Measurements from ENCODE around the gene CDKAL1. TPM values are rescaled to one million over a fixed set of nuclear protein-coding genes. Genes with fewer than 3 reads are reported as not detected.
"Not testable (repeated sequence)": the region's sequence is repeated elsewhere in the genome, so short reads cannot be mapped to it uniquely, and the experiment has no call there.

The CDKAL1 gene
- total and polyA plus RNA-seq, 10 of the 15 experiments (the other 5 are each of a cell fraction or from before 2014, with no cell fraction given), result 10.7 to 26.9 (median 17.3) TPM

- Histone ChIP-seq H3K27me3 (replicated peaks in 1 of 2; ENCODE audit: control insufficient read depth in 2 of 2, insufficient read depth in 2 of 2, low read length in 1 of 2) (no peaks in the 10 kb centered on the region), H3K4me1 (ENCODE audit: control insufficient read depth, insufficient read depth, low read length) (peaks cover 5% of the 10 kb centered on the region; the same call in 1 of the 2 replicates), H3K36me3 (ENCODE audit: control insufficient read depth in 2 of 2, insufficient read depth in 2 of 2, low read length in 1 of 2) (peaks cover 0 to 6% of the 10 kb centered on the region in 2 experiments; a peak in 3 of 4 replicates), H3K27ac (ENCODE audit: control insufficient read depth, insufficient read depth) (no peak overlapping the region), H4K20me1 (ENCODE audit: control insufficient read depth, insufficient read depth) (no peaks in the 10 kb centered on the region), H3K9me3 (replicated peaks; ENCODE audit: control insufficient read depth, insufficient read depth, low read length) (no peaks in the 10 kb centered on the region), H3K9ac (ENCODE audit: control insufficient read depth, insufficient read depth, low read length) (no peak overlapping the region), H3K4me3 (no peak overlapping the region), H3K4me2 (ENCODE audit: control insufficient read depth, insufficient read depth) (no peak overlapping the region), H2AFZ (ENCODE audit: control insufficient read depth, low read depth, low read length) (no peak overlapping the region), H3K79me2 (ENCODE audit: control insufficient read depth, insufficient read depth, low read length) (peaks cover 3% of the 10 kb centered on the region)
- POLR2A ChIA-PET, result no interaction called here
- CTCF ChIA-PET, result interaction anchor here (2.1 kb wide), 1 partner anchor 16 kb away, joined by 10 read pairs; no protein-coding TSS in a partner anchor
- ATAC-seq (no peak), DNase-seq (ENCODE audit: low read depth, low spot score) (no peak), FAIRE-seq (no peak)
- intact Hi-C loops (cut with micrococcal nuclease; ENCODE audit: unreplicated experiment), result no loop called here
- no TSS peak for BruUV-seq (replicated peaks)
- WGBS (ENCODE audit: insufficient coverage, insufficient replicate concordance, low lambda C conversion rate, missing lambda C conversion rate), result 100% methylated on average over 1 of the region's 1 CpG
- TF ChIP-seq DPF2 (IDR thresholded peaks at IDR 0.05) (no peak), CHD1 (IDR thresholded peaks at IDR 0.05; ENCODE audit: low read depth, low read length) (no peak), SUZ12 (IDR thresholded peaks at IDR 0.05; ENCODE audit: unreplicated experiment) (no peak)
- in situ Hi-C loops (cut with MboI), result no loop called here
- SMC1A ChIA-PET (ENCODE audit: uncharacterized antibody, unreplicated experiment), result interaction anchor here (0.7 to 2.1 kb wide), 2 partner anchors 10 to 15 kb away, joined by 3 to 11 read pairs; no protein-coding TSS in a partner anchor
- RAD21 ChIA-PET (ENCODE audit: unreplicated experiment), result no interaction called here
Observed at GRCh38 chr6:20548264-20548663, 14.0 kb downstream of the CDKAL1 start.

DNA sequence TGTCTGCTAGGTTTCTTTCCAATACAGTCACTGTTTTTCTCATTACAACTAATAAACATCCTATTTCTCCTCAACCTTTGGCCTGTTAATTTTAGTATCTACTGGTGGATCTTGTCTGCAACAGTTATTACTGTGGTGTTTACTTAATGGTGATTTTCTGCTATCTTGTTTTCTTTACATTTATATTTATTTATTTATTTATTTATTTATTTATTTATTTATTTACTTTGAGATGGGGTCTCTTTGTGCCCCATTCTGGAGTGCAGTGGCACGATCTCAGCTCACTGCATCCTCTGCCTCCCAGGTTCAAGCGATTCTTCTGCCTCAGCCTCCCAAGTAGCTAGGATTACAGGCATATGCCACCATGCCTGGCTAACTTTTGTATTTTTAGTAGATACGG lies 15.1 kb downstream of the CDKAL1 start:
- DNase-seq (ENCODE audit: low read depth, low spot score); H3K4me1 ChIP-seq (ENCODE audit: control insufficient read depth, insufficient read depth, low read length); H4K20me1 ChIP-seq (ENCODE audit: control insufficient read depth, insufficient read depth); RAD21 ChIA-PET (ENCODE audit: unreplicated experiment); H3K4me3 ChIP-seq; BruUV-seq (replicated peaks); POLR2A ChIA-PET; H3K4me2 ChIP-seq (ENCODE audit: control insufficient read depth, insufficient read depth); H3K79me2 ChIP-seq (ENCODE audit: control insufficient read depth, insufficient read depth, low read length); H3K27me3 ChIP-seq (replicated peaks in 1 of 2; ENCODE audit: control insufficient read depth in 2 of 2, insufficient read depth in 2 of 2, low read length in 1 of 2); H3K9ac ChIP-seq (ENCODE audit: control insufficient read depth, insufficient read depth, low read length); H3K9me3 ChIP-seq (replicated peaks; ENCODE audit: control insufficient read depth, insufficient read depth, low read length); H3K36me3 ChIP-seq (ENCODE audit: control insufficient read depth in 2 of 2, insufficient read depth in 2 of 2, low read length in 1 of 2); ATAC-seq; intact Hi-C loops (cut with micrococcal nuclease; ENCODE audit: unreplicated experiment); H2AFZ ChIP-seq (ENCODE audit: control insufficient read depth, low read depth, low read length); H3K27ac ChIP-seq (ENCODE audit: control insufficient read depth, insufficient read depth); in situ Hi-C loops (cut with MboI); FAIRE-seq: not testable (repeated sequence)
- 100% methylated on average over 3 of the region's 3 CpGs for WGBS (ENCODE audit: insufficient coverage, insufficient replicate concordance, low lambda C conversion rate, missing lambda C conversion rate)
- ChIA-PET CTCF (interaction anchor here (1.0 kb wide), 1 partner anchor 14 kb away, joined by 4 read pairs; no protein-coding TSS in a partner anchor), SMC1A (ENCODE audit: uncharacterized antibody, unreplicated experiment) (interaction anchor here (2.1 kb wide), 1 partner anchor 9 kb away, joined by 11 read pairs; no protein-coding TSS in a partner anchor)
